ENCODE data around the gene P3H2.

The P3H2 gene

GRCh38 chr3:190044974-190045373 is 75.7 kb downstream of the P3H2 start:
- DNase-seq: no peak

GRCh38 chr3:190044142-190044541 is 76.6 kb downstream of the P3H2 start:
- peak; percentile 58 for DNase-seq

GRCh38 chr3:190043741-190044140 is 77.0 kb downstream of the P3H2 start:
- DNase-seq: no peak

DNA sequence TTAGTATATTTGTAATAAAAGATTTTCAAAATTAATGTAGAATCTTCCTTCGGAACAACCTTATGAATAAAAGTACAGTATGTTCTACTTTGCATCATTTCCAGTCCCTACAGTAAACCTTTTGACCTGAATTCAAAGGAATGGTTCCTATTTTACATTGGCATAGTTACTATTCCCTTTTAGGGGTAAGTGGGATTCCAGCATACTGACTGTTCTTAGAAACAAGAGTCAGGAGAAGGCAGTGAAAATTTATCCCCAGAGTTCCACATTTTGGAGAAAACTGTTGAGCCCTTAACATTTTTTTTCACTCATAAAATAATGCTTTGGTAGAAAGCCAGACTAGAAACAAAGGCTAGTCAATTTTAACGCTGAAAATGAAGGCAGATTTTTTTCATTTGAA is 78.1 kb downstream of the P3H2 start:
- no peak for DNase-seq

- peak; percentile 53 for DNase-seq
These were observed 79.2 kb downstream of the P3H2 start for GRCh38 chr3:190041333-190042041.

DNA sequence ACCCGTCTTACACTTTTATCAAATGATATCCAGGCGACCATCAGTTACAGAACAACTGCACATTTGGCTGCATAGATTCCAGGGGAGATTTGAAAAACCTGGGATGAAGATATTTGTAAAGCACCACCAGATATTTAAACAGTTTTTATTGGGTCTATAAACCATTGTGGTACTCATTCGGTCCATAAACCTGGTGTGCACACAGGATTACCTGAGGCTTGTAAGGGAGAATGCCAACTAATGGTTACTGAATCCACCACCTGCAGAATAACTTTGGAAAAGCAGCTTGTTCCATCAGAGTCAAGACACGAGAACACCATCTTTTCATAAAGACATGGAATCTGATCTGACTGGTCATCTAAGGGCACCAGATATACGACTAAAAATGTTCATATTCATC is 80.6 kb downstream of the P3H2 start:
- DNase-seq: no peak

GRCh38 chr3:190038050-190038933 is 82.4 kb downstream of the P3H2 start:
- no peak for DNase-seq

- no peak for DNase-seq
These were observed 84.1 kb downstream of the P3H2 start for GRCh38 chr3:190036631-190037030.

DNA sequence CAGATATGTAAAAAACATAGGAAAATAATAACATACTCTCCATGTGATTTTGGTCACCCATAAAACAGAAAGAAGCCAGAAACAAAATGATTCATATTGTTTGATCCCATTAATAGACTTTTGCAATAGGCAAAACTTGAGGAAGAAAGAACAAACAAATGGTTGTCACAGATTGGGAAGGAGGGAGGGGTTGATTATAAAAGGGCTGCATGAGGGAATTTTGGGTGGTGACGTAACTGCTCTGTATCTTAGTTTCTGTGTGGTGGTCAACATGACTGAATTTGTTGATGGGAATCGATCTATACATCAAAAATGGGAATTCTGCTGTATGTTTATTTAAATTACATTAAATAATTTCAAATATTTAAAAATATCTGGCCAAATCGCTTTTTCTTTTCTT is 86.3 kb downstream of the P3H2 start:
- no peak for DNase-seq

DNA sequence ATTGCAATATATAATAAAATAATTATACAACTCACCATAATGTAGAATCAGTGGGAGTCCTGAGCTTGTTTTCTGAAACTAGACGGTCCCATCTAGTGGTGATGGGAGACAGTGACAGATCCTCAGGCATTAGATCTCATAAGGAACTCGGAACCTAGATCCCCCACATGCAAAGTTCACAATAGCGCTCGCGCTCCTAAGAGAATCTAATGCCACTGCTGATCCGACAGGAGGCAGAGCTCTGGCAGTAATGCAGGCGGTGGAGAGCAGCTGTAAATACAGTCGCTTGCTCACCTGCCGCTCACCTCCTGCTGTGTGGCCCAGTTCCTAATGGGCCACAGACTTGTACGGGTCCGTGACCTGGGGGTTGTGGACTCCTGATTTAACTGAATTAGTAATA is 87.8 kb downstream of the P3H2 start:
- no peak for DNase-seq

DNA sequence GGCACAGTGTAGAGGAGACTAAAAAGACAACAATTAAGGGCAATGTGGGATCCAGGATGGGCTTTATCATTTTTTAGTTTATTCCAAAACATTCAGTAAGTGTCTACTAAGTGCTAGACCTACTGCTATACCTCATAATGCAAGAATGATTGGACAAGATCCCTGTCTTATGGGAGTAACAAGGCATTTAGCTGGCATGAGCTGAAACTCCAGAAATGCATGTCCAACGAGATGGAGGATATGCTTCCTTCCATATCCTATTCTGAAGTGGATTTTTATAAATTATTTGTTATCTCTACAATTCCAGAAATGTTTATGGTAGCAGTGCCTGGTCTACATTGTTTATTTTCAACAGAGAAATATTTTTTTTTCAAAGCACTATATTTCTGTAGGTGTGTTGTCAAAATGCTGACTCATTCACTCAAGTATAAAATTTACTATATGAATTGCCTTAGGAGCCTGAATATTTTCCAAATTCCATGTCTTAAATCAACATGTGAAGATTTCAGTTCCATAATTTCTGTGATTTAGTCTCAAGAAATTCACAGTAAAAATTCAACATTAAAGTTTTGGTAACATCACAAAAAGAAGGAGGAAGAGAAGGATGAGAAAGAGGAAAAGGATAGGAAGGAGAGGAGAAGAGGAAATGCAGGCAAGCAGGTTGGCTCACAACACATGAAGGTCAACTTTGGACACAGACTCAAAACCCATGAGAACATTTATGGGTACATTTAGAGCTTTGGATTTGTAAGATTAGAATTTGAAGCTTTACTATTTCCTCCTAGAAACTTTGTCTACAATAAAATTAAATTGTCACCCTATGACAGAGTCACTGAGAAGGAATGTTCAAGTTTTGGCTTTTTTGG is 88.6 kb downstream of the P3H2 start:
- no peak for DNase-seq

GRCh38 chr3:190027116-190027515 is 93.6 kb downstream of the P3H2 start:
- DNase-seq: no peak

GRCh38 chr3:190026154-190026553 is 94.5 kb downstream of the P3H2 start:
- DNase-seq: no peak

- DNase-seq: no peak
These were observed 95.8 kb downstream of the P3H2 start for GRCh38 chr3:190024912-190025311.

DNA sequence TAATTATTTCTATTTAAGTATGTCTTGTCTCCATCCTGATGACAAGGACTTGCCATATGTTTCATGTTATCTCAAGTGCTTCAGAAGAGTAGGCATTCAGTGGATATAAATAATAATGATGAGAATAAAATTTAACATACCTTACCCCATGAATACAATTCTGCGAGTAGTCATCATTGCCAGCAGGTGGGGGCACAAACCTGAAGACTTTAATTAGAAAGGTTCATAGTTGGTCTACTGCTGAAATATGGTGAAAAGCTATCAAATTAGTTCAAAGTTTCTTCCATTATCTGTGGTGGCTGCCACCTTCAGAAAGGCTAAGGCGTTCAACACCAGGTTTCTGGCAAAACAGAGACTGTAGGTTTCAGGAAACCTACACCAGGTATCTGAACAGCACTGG is 100.9 kb downstream of the P3H2 start:
- no peak for DNase-seq

DNA sequence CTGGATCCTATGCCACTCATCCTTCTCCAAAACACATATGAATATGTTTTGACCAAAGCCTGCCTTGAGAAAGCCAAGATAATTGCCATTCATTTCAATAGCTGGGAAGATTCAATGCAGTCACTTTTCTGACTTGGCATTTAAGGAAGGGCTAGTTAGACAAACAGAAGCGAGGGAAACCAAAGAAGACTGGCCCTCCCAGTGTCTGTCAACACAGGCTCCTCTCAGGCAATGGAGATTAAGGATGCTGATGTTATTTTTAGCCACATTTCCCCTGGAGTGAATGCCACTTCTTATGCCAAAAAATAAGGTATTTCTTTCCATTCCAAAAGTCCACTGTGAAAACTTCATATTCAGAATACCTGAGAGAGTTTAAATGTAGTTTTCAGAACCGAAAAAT is 101.7 kb downstream of the P3H2 start:
- DNase-seq: no peak

DNA sequence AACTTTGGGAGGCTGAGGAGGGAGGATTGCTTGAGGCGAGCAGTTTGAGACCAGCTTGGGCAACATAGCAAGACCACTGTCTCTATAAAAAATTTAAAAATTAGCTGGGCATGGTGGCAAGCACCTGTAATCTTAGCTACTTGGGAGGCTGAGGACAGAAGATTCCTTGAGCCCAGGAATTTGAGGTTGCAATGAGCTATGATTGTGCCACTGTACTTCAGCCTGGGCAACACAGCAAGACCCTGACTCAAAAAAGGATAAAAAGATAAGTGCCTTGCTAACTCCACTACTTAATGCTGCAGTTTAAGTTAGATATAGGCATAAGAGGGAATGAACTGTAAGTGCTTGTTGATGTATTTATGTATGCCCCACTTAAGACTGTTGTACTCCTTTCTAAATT is 102.2 kb downstream of the P3H2 start:
- no peak for DNase-seq

DNA sequence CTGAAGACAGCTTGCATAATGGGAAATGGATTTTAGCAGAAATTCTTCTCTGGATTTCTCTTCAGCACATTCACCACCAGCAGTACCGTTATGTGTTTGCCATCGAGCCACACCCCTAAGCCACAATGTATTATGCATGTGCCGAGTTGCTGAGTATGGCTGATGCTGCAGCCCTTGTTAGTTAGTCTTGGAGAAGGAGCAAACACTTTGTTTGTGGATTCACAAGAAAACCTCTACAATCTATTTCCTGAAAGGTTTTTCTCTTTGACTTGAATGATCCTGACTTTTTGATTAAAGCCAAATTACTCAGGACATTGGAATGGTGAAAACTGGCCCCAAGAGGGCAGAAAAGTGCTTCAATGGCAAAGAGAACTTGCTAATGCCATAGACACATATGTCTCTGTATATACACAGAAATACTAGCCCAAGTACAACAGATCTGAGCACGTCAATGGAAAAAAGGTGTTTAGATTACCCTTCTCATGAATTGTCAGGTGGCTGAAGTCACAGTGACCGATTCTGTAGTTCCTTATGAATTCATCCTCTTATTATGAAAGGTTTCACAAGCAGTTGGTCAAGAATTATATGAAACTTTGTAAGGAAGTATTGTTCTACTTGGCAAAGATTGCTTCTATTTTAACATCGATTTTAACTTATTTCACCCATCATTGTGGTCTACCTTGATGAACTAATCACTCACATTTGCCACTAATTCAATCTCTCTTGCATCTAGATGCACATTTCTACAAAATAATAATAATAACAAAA is 103.0 kb downstream of the P3H2 start:
- DNase-seq: peak; percentile 49

- DNase-seq: no peak
These were observed 103.7 kb downstream of the P3H2 start for GRCh38 chr3:190016966-190017365.

GRCh38 chr3:190014940-190015339 is 105.8 kb downstream of the P3H2 start:
- DNase-seq: no peak

GRCh38 chr3:190013943-190014924 is 106.5 kb downstream of the P3H2 start:
- no peak for DNase-seq

All from left hindlimb (tissue), 1 donor.